Thyroid gland (tissue), 4 donors: ENCODE results near the gene CTBP1.

ENCODE experiments used
- POLR2A ChIP-seq, 2 donors: fragments of 450-650 bp; IDR thresholded peaks; one replicate each; pipeline ENCODE4 v1.6.1; 2017; ENCODE audit warnings: antibody characterized with exemption in 2 of 2, mild to moderate bottlenecking in 2 of 2, moderate library complexity in 1 of 2
- TF ChIP-seq, protein P1 (sequence below), 6 experiments: fragments of 200-600 bp in 3 of 6; fragments of 450-650 bp in 3 of 6; sonication (generic) in 3 of 6; IDR thresholded peaks; one replicate each; pipeline ENCODE4 v1.5.1; 2016 to 2019; ENCODE audit warnings: antibody characterized with exemption in 6 of 6, mild to moderate bottlenecking in 2 of 6, inconsistent platforms in 1 of 6, moderate library complexity in 1 of 6

GRCh38 chr4:1192493-1193205 lies 56.3 kb downstream of the CTBP1 start:
- no peak for TF ChIP-seq POLR2A (IDR thresholded peaks at IDR 0.05)
- TF ChIP-seq, protein P1, sequence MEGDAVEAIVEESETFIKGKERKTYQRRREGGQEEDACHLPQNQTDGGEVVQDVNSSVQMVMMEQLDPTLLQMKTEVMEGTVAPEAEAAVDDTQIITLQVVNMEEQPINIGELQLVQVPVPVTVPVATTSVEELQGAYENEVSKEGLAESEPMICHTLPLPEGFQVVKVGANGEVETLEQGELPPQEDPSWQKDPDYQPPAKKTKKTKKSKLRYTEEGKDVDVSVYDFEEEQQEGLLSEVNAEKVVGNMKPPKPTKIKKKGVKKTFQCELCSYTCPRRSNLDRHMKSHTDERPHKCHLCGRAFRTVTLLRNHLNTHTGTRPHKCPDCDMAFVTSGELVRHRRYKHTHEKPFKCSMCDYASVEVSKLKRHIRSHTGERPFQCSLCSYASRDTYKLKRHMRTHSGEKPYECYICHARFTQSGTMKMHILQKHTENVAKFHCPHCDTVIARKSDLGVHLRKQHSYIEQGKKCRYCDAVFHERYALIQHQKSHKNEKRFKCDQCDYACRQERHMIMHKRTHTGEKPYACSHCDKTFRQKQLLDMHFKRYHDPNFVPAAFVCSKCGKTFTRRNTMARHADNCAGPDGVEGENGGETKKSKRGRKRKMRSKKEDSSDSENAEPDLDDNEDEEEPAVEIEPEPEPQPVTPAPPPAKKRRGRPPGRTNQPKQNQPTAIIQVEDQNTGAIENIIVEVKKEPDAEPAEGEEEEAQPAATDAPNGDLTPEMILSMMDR (IDR thresholded peaks at IDR 0.05), result no peak
